HL-60 (cell line): ENCODE measurements around the gene KLF16.

Experiments
- DNase-seq, 2 experiments: peaks; one replicate each; pipeline ENCODE4 v3.0.0-alpha.2; 2010 to 2020; ENCODE audit warnings: low read depth in 1 of 2, low spot score in 1 of 2
- H3K27ac ChIP-seq: fragments of 250-450 bp; sonication (Bioruptor Pico); replicated peaks from 2 replicates; pipeline ENCODE4 v1.5.1; 2020; ENCODE audit warnings: mild to moderate bottlenecking, moderate library complexity
- H3K27me3 ChIP-seq: fragments of 250-450 bp; sonication (Bioruptor Pico); 2 replicates; pipeline ENCODE4 v1.5.1; 2021; ENCODE audit warnings: mild to moderate bottlenecking, moderate library complexity; ENCODE audit not compliant: insufficient read depth, poor library complexity, severe bottlenecking
- H3K4me3 ChIP-seq: replicated peaks from 2 replicates; pipeline ENCODE4 v1.5.1; 2011; ENCODE audit warnings: mild to moderate bottlenecking, control low read depth, low read length; ENCODE audit not compliant: insufficient read depth
- GABPA ChIP-seq: IDR thresholded peaks from 2 replicates; pipeline ENCODE4 v1.6.1; 2012; ENCODE audit warnings: low read depth
- POLR2AphosphoS5 ChIP-seq: IDR thresholded peaks from 2 replicates; pipeline ENCODE4 v1.6.1; 2012; ENCODE audit warnings: low read depth
- SPI1 ChIP-seq: IDR thresholded peaks from 2 replicates; pipeline ENCODE4 v1.6.1; 2012; ENCODE audit warnings: low read depth, mild to moderate bottlenecking, borderline replicate concordance
- TF ChIP-seq, protein P1 (sequence below): IDR thresholded peaks from 2 replicates; pipeline ENCODE4 v1.6.1; 2012; ENCODE audit warnings: low read depth; ENCODE audit not compliant: insufficient replicate concordance
- TF ChIP-seq, protein P2 (sequence below): IDR thresholded peaks from one replicate; pipeline ENCODE4 v1.5.1; 2011; ENCODE audit warnings: low read length, control low read depth, inconsistent platforms; ENCODE audit not compliant: insufficient read depth

Gene KLF16

DNA sequence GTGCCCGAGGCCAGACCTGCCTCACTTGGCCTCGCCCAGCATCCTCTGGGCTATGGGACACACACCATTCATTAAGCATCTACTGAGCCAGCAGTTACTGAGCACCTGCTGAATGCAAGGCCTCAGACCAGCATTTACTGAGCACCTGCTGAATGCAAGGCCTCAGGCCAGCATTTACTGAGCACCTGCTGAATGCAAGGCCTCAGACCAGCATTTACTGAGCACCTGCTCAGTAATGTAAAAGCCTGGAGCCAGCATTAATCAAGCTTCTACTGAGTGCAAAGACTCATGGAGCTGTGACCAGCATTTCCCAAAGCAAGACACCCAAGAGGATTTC is 55.0 kb downstream of the KLF16 start:
- DNase-seq: no peak
- no peaks in the 10 kb centered on the region for H3K27me3 ChIP-seq
- H3K27ac ChIP-seq: no peak overlapping the region
- TF ChIP-seq, protein P1, sequence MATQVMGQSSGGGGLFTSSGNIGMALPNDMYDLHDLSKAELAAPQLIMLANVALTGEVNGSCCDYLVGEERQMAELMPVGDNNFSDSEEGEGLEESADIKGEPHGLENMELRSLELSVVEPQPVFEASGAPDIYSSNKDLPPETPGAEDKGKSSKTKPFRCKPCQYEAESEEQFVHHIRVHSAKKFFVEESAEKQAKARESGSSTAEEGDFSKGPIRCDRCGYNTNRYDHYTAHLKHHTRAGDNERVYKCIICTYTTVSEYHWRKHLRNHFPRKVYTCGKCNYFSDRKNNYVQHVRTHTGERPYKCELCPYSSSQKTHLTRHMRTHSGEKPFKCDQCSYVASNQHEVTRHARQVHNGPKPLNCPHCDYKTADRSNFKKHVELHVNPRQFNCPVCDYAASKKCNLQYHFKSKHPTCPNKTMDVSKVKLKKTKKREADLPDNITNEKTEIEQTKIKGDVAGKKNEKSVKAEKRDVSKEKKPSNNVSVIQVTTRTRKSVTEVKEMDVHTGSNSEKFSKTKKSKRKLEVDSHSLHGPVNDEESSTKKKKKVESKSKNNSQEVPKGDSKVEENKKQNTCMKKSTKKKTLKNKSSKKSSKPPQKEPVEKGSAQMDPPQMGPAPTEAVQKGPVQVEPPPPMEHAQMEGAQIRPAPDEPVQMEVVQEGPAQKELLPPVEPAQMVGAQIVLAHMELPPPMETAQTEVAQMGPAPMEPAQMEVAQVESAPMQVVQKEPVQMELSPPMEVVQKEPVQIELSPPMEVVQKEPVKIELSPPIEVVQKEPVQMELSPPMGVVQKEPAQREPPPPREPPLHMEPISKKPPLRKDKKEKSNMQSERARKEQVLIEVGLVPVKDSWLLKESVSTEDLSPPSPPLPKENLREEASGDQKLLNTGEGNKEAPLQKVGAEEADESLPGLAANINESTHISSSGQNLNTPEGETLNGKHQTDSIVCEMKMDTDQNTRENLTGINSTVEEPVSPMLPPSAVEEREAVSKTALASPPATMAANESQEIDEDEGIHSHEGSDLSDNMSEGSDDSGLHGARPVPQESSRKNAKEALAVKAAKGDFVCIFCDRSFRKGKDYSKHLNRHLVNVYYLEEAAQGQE: no peak
- no peak for TF ChIP-seq POLR2AphosphoS5
- no peak for TF ChIP-seq SPI1
- no peak for TF ChIP-seq GABPA
- TF ChIP-seq, protein P2, sequence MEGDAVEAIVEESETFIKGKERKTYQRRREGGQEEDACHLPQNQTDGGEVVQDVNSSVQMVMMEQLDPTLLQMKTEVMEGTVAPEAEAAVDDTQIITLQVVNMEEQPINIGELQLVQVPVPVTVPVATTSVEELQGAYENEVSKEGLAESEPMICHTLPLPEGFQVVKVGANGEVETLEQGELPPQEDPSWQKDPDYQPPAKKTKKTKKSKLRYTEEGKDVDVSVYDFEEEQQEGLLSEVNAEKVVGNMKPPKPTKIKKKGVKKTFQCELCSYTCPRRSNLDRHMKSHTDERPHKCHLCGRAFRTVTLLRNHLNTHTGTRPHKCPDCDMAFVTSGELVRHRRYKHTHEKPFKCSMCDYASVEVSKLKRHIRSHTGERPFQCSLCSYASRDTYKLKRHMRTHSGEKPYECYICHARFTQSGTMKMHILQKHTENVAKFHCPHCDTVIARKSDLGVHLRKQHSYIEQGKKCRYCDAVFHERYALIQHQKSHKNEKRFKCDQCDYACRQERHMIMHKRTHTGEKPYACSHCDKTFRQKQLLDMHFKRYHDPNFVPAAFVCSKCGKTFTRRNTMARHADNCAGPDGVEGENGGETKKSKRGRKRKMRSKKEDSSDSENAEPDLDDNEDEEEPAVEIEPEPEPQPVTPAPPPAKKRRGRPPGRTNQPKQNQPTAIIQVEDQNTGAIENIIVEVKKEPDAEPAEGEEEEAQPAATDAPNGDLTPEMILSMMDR: no peak
- no peak overlapping the region for H3K4me3 ChIP-seq

DNA sequence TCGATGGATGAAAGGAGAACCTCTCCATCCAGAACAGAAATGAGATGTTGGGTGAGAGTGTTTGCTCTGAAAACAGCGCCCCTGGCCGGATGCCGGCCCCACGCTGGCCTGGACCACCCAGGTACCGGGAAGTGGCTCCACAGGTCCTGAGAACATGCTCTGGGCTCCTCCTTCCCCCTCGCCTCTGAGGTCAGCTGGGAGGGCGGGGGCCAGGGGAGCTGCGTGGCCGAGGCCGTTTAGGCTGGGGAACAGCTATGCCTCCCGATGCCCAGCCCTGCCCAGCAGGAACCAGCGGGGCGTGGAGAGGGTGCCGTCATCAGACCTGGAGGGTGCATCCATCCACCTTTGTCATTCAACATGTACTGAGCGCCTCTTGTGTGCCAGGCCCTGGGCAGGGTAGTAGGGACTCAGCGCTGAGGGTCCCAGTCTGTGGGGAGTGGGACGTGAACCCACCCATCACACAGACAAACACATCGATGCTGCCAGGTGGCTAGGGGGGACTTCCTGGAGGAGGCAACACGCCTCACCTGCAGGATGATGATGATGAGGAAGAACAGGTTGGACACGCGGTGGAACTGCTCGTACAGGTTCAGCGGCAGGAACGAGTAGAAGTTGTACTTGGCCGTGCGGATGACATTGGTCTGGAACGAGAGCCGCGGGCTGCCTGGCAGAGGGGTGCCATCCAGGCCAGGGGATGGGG is 55.5 kb downstream of the KLF16 start:
- H3K27ac ChIP-seq: no peak overlapping the region
- no peaks in the 10 kb centered on the region for H3K27me3 ChIP-seq
- TF ChIP-seq POLR2AphosphoS5 (no peak), GABPA (no peak), SPI1 (no peak)
- TF ChIP-seq, protein P1: no peak
- TF ChIP-seq, protein P2: no peak
- no peak for DNase-seq
- H3K4me3 ChIP-seq: no peak overlapping the region

DNA sequence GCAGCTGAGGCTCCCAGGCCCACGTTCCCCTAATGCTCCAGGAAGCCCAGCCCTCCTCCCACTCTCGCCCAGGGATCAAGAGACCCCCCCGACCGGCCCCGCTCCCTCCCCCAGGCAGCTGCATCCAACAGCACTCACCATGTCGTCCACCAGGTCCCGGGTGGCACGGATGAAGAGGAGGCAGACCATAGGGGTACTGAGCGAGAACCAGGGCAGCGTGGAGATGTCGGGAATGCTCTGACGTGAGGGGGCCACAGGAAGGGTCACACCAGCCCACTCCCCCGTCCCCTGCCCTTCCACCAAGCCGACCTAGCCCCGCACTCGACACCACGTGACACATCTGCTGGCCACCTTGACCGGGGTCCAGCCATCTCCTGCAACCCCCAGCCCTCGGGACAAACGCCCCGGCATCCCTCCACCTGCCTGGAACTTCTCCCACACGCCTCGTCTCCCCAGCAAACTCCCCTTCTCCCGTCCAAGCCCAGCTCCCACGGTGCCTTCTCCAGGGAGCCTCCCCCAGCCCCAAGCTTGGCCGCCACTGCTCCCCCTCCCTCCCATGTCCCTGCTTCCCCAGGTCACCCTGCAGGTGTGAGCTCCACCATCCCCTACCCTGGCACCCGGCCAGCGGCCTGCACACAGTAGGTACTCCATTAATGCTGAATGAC is 56.2 kb downstream of the KLF16 start:
- Histone ChIP-seq H3K27me3 (no peaks in the 10 kb centered on the region), H3K27ac (no peak overlapping the region), H3K4me3 (no peak overlapping the region)
- no peak for DNase-seq
- TF ChIP-seq, protein P2: no peak
- TF ChIP-seq SPI1 (no peak), POLR2AphosphoS5 (no peak), GABPA (no peak)
- TF ChIP-seq, protein P1: no peak
